Right atrium auricular region (tissue), 2 donors: ENCODE results near the gene MGAT5. TPM values are rescaled to one million over a fixed set of nuclear protein-coding genes. Genes with fewer than 3 reads are reported as not detected.

Source experiments
- DNase-seq: peaks from one replicate; pipeline ENCODE4 v3.0.0-alpha.2; 2019; ENCODE audit warnings: low spot score
- H3K27ac ChIP-seq, 2 donors: fragments of 200-600 bp; sonication (generic); 1 replicate in 1 of 2; 2 replicates in 1 of 2; pipeline ENCODE4 v1.5.1; 2016 to 2019
- H3K27me3 ChIP-seq, 2 donors: fragments of 200-600 bp; sonication (generic); one replicate each; pipeline versions ENCODE4 v1.5.1 to v1.6.0; 2017 to 2019
- H3K36me3 ChIP-seq: fragments of 200-600 bp; sonication (generic); one replicate; pipeline ENCODE4 v1.5.1; 2016
- H3K4me1 ChIP-seq, 2 donors: fragments of 200-600 bp; sonication (generic); one replicate each; pipeline versions ENCODE4 v1.5.1 to v1.6.0; 2017 to 2019
- H3K4me3 ChIP-seq, 2 donors: fragments of 200-600 bp; sonication (generic); 1 replicate in 1 of 2; 2 replicates in 1 of 2; pipeline ENCODE4 v1.5.1; 2017 to 2019; ENCODE audit warnings: mild to moderate bottlenecking in 1 of 2, moderate library complexity in 1 of 2
- H3K9me3 ChIP-seq, 2 donors: fragments of 200-600 bp; sonication (generic); one replicate each; pipeline ENCODE4 v1.5.1; 2019
- CTCF ChIP-seq, 2 donors: fragments of 200-600 bp; sonication (generic); IDR thresholded peaks; one replicate each; pipeline ENCODE4 v1.5.1; 2019; ENCODE audit warnings: antibody characterized with exemption in 2 of 2
- total RNA-seq, 2 donors: library from RNA; depleted of rRNA; stranded (reverse); fragments of >200 nt; gene quantifications; one replicate each; pipeline ENCODE4 v1.1.0, GENCODE V29; 2016

Gene MGAT5
- total RNA-seq, 2 donors from 2014 or later: 56.9 to 91.0 TPM

GRCh38 chr2:134377730-134378129, 123.9 kb downstream of the MGAT5 start:
- no peak for DNase-seq
- Histone ChIP-seq H3K27ac (peak overlapping the region; percentile 19 to 73), H3K4me3 (no peak overlapping the region), H3K27me3 (no peaks in the 10 kb centered on the region), H3K9me3 (no peaks in the 10 kb centered on the region), H3K36me3 (no peaks in the 10 kb centered on the region), H3K4me1 (peaks cover 0 to 32% of the 10 kb centered on the region in 2 donors)
- TF ChIP-seq CTCF (IDR thresholded peaks at IDR 0.05): no peak

GRCh38 chr2:134379293-134379692, 125.4 kb downstream of the MGAT5 start:
- no peaks in the 10 kb centered on the region for H3K27me3 ChIP-seq
- peak overlapping the region; percentile 59 to 73 for H3K27ac ChIP-seq
- DNase-seq: no peak
- H3K9me3 ChIP-seq: no peaks in the 10 kb centered on the region
- TF ChIP-seq CTCF (IDR thresholded peaks at IDR 0.05): no peak
- H3K4me1 ChIP-seq: peaks cover 0 to 20% of the 10 kb centered on the region in 2 donors
- H3K4me3 ChIP-seq: no peak overlapping the region
- no peaks in the 10 kb centered on the region for H3K36me3 ChIP-seq

GRCh38 chr2:134379722-134380121, 125.8 kb downstream of the MGAT5 start:
- Histone ChIP-seq H3K9me3 (no peaks in the 10 kb centered on the region), H3K27ac (peak overlapping the region; percentile 59 to 73)
- no peak for DNase-seq

GRCh38 chr2:134381141-134381540, 127.3 kb downstream of the MGAT5 start:
- H3K9me3 ChIP-seq: no peaks in the 10 kb centered on the region
- no peak for TF ChIP-seq CTCF (IDR thresholded peaks at IDR 0.05)
- H3K4me1 ChIP-seq: peaks cover 0 to 20% of the 10 kb centered on the region in 2 donors
- no peak overlapping the region for H3K4me3 ChIP-seq
- no peaks in the 10 kb centered on the region for H3K36me3 ChIP-seq
- no peak for DNase-seq
- peak overlapping the region in 1 of 2 donors; percentile 73 for H3K27ac ChIP-seq
- H3K27me3 ChIP-seq: no peaks in the 10 kb centered on the region

More at GRCh38 chr2:134379722-134380121, 125.8 kb downstream of the MGAT5 start:
- no peaks in the 10 kb centered on the region for H3K27me3 ChIP-seq
- no peak overlapping the region for H3K4me3 ChIP-seq
- no peaks in the 10 kb centered on the region for H3K36me3 ChIP-seq
- H3K4me1 ChIP-seq: peaks cover 0 to 20% of the 10 kb centered on the region in 2 donors
- no peak for TF ChIP-seq CTCF (IDR thresholded peaks at IDR 0.05)

- Histone ChIP-seq H3K27ac (no peak overlapping the region), H3K27me3 (no peaks in the 10 kb centered on the region), H3K9me3 (no peaks in the 10 kb centered on the region), H3K4me1 (peaks cover 0 to 8% of the 10 kb centered on the region in 2 donors), H3K36me3 (no peaks in the 10 kb centered on the region), H3K4me3 (no peak overlapping the region)
- no peak for TF ChIP-seq CTCF (IDR thresholded peaks at IDR 0.05)
- DNase-seq: no peak
Observed at GRCh38 chr2:134384131-134384530, 130.3 kb downstream of the MGAT5 start.

- no peak overlapping the region for H3K4me3 ChIP-seq
- H3K27me3 ChIP-seq: no peaks in the 10 kb centered on the region
- DNase-seq: no peak
- no peak for TF ChIP-seq CTCF (IDR thresholded peaks at IDR 0.05)
- no peak overlapping the region for H3K27ac ChIP-seq
- H3K9me3 ChIP-seq: no peaks in the 10 kb centered on the region
- no peaks in the 10 kb centered on the region for H3K36me3 ChIP-seq
- H3K4me1 ChIP-seq: peaks cover 0 to 2% of the 10 kb centered on the region in 2 donors
Observed at GRCh38 chr2:134385195-134385594, 131.3 kb downstream of the MGAT5 start.
